AG09319 (cell line): Measurements from ENCODE around the gene COL23A1.
A peak's percentile ranks its signal among the peaks of the same experiment; 100 is the strongest.

Experiments used
- DNase-seq: peaks from one replicate; pipeline ENCODE4 v3.0.0-alpha.2; 2010; ENCODE audit warnings: low read depth; ENCODE audit errors: extremely low read depth
- CTCF ChIP-seq: IDR thresholded peaks from 2 replicates; pipeline ENCODE4 v1.5.1; 2011; ENCODE audit warnings: low read depth, mild to moderate bottlenecking, inconsistent platforms, low read length, moderate library complexity

The COL23A1 gene

GRCh38 chr5:178286226-178287090 lies 303.7 kb downstream of the COL23A1 start:
- no peak for TF ChIP-seq CTCF
- no peak for DNase-seq

- no peak for DNase-seq
- TF ChIP-seq CTCF: no peak
Observed at GRCh38 chr5:178285399-178286225, 304.6 kb downstream of the COL23A1 start.

- DNase-seq: no peak
- TF ChIP-seq CTCF: no peak
Observed at GRCh38 chr5:178284996-178285395, 305.2 kb downstream of the COL23A1 start.

- no peak for DNase-seq
- peak; percentile 31 for TF ChIP-seq CTCF
Observed at GRCh38 chr5:178284093-178284675, 306.0 kb downstream of the COL23A1 start.

GRCh38 chr5:178283520-178283919 lies 306.7 kb downstream of the COL23A1 start:
- TF ChIP-seq CTCF: no peak
- no peak for DNase-seq

GRCh38 chr5:178282391-178282790 lies 307.8 kb downstream of the COL23A1 start:
- TF ChIP-seq CTCF: no peak

More at GRCh38 chr5:178282391-178282790, 307.8 kb downstream of the COL23A1 start:
- no peak for DNase-seq
